Uterus (tissue), 2 donors: Measurements from ENCODE around the gene POMT2.

Experiments used
- CTCF ChIP-seq, 4 experiments: fragments of 200-600 bp in 2 of 4; fragments of 450-650 bp in 2 of 4; sonication (generic) in 2 of 4; IDR thresholded peaks; one replicate each; pipeline ENCODE4 v1.5.1; 2016 to 2019; ENCODE audit warnings: antibody characterized with exemption in 4 of 4, mild to moderate bottlenecking in 2 of 4, moderate library complexity in 1 of 4
- POLR2A ChIP-seq, 2 donors: fragments of 450-650 bp; IDR thresholded peaks; one replicate each; pipeline ENCODE4 v1.6.1; 2016; ENCODE audit warnings: antibody characterized with exemption in 2 of 2, mild to moderate bottlenecking in 1 of 2, moderate library complexity in 1 of 2

- TF ChIP-seq CTCF (IDR thresholded peaks at IDR 0.05) = no peak
- TF ChIP-seq POLR2A (IDR thresholded peaks at IDR 0.05) = no peak
These were observed 34.1 kb downstream of the POMT2 start for GRCh38 chr14:77286576-77286975.
